ENCODE measurements around the gene ACP4.

The ACP4 gene

DNA sequence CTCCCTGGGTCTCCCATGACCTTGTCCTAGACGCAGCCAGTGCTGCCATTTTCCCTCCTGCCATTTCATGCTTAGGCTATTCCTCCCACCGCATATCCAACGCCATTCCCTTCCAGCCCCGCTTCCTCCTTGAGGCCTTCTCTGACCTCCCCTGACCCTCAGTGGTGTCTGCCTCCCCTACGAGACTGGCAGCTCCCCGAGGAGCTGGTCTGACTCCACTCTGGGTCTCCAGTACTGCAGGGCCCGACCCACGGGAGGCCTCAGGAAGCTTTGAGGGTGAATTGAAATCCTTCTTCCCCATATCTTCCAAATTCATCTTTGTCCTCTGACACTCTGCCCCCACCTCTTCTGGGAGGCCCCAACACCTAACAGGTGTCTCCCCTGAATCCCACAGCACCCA, 42.5 kb downstream of the ACP4 start:
- no peak overlapping the region for H3K4me2 ChIP-seq (ENCODE audit: low read length)
- H2AFZ ChIP-seq (ENCODE audit: low read depth, low read length): no peak overlapping the region
- no peak overlapping the region for H3K27ac ChIP-seq (ENCODE audit: low read length)
- H3K79me2 ChIP-seq (ENCODE audit: low read length): no peaks in the 10 kb centered on the region
- H3K36me3 ChIP-seq (replicated peaks; ENCODE audit: low read depth, low read length): no peaks in the 10 kb centered on the region
- TF ChIP-seq, protein P1, sequence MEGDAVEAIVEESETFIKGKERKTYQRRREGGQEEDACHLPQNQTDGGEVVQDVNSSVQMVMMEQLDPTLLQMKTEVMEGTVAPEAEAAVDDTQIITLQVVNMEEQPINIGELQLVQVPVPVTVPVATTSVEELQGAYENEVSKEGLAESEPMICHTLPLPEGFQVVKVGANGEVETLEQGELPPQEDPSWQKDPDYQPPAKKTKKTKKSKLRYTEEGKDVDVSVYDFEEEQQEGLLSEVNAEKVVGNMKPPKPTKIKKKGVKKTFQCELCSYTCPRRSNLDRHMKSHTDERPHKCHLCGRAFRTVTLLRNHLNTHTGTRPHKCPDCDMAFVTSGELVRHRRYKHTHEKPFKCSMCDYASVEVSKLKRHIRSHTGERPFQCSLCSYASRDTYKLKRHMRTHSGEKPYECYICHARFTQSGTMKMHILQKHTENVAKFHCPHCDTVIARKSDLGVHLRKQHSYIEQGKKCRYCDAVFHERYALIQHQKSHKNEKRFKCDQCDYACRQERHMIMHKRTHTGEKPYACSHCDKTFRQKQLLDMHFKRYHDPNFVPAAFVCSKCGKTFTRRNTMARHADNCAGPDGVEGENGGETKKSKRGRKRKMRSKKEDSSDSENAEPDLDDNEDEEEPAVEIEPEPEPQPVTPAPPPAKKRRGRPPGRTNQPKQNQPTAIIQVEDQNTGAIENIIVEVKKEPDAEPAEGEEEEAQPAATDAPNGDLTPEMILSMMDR (IDR thresholded peaks at IDR 0.05; ENCODE audit: low read depth, low read length): no peak
- TF ChIP-seq EZH2phosphoT487 (IDR thresholded peaks at IDR 0.05; ENCODE audit: low read depth): no peak
- H3K9ac ChIP-seq (ENCODE audit: low read length): no peak overlapping the region
- H3K4me1 ChIP-seq (ENCODE audit: low read length): peaks cover 6% of the 10 kb centered on the region
- H3K4me3 ChIP-seq (ENCODE audit: low read length): no peak overlapping the region
- peaks cover 30% of the 10 kb centered on the region for H3K27me3 ChIP-seq (ENCODE audit: low read depth, low read length)
- no peaks in the 10 kb centered on the region for H3K9me3 ChIP-seq (ENCODE audit: insufficient read depth, low read length)
- H4K20me1 ChIP-seq (ENCODE audit: insufficient read depth, low read length): no peaks in the 10 kb centered on the region

DNA sequence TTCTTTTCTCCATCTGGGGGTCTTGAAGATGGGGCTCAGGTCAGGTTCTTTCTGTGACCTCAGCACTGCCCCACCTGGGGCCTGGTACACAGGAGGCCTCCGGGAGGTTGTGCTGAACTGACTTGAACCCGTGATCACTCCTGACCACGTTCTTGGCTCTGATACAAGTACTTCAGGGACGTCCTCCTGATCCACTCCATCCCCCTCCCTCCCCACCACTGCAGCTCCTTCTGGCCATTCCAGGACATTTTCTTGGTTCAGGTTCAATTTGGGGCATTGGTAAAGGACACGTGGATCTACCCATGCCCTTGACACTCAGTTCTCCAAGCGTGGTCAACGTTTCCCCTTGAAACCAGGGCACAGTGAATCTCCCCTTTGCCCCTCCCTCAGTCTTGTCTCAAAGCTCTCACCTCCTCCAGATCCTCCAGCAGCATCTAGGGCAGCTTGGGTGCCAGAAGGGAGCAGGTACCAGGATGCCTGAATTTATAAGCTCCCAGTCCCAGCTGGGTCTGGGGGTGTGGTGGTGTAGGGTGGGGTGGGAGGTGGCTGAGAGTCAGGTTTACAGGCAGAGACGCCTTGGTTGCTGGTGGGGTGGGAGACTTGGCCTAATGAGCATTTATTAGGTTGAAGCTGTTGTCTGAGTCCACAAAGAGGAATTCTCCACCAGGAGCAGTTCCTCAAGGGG, 43.0 kb downstream of the ACP4 start, which contains the start of gene KLK15:
TSS of gene KLK15 (minus strand) at position 458 of the 685 bp plus-strand sequence. CDS start 2,082 bp downstream, outside the sequence.
- Histone ChIP-seq H3K4me2 (ENCODE audit: low read length) (no peak within 1 kb of the TSS), H2AFZ (ENCODE audit: low read depth, low read length) (no peak within 1 kb of the TSS), H3K27me3 (ENCODE audit: low read depth, low read length) (peaks cover 29% of the 10 kb centered on the region), H3K9ac (ENCODE audit: low read length) (no peak within 1 kb of the TSS), H3K36me3 (replicated peaks; ENCODE audit: low read depth, low read length) (no peaks in the 10 kb centered on the region), H3K79me2 (ENCODE audit: low read length) (no peaks in the 10 kb centered on the region), H4K20me1 (ENCODE audit: insufficient read depth, low read length) (no peaks in the 10 kb centered on the region), H3K27ac (ENCODE audit: low read length) (no peak within 1 kb of the TSS), H3K4me3 (ENCODE audit: low read length) (no peak within 1 kb of the TSS), H3K9me3 (ENCODE audit: insufficient read depth, low read length) (no peaks in the 10 kb centered on the region), H3K4me1 (ENCODE audit: low read length) (peaks cover 6% of the 10 kb centered on the region)
- TF ChIP-seq EZH2phosphoT487 (IDR thresholded peaks at IDR 0.05; ENCODE audit: low read depth): no peak
- TF ChIP-seq, protein P1 (IDR thresholded peaks at IDR 0.05; ENCODE audit: low read depth, low read length): no peak

DNA sequence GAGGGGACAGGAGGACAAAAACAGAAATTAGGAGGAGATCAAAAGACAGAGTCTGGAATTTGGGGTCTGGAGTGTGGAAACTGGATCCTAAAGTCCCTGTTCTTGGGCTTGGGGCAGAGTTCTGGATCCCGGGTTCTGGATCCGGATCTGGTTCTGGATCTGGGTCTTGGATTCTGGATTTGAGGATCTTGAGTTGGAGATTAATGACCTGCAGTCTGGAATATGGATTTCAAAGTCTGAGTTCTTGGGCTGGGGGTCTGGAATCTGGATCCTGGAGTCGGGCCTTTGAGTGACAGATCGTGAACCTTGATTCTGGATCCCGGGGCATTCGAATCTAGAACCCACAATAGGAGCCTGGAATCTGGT, 43.6 kb downstream of the ACP4 start:
- Histone ChIP-seq H3K27ac (ENCODE audit: low read length) (no peak overlapping the region), H3K27me3 (ENCODE audit: low read depth, low read length) (peaks cover 27% of the 10 kb centered on the region)

DNA sequence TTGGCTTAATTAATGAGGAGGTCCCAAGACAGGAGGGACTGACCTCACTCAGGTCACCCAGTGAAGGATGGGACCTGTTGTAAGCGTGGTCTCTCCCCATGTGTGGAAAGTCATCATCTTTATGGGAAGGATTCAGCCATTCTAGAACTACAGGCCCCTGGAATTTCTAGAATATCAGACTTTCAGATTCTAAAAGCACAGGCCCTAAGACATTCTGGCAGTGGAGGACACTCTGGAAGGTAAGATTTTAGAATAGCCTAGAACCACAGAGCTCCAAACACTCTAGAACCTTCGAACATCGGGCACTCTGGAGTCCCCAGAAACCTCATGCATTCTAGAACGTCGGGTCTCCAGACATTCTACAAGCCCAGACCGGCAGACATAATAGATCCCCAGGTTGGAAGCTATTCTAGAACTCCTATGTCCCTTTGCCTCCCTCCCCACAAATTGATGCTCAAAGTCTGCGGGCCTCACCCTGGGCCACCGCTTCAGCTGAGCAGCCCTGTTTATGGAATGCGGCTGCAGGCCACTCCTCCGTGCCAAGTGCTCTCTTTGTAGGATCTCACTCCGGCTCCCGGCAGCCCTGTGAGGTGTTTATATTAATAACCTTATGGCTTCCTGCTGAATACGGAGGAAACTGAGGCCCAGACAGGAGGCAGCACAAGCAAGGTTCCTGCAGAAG, 45.0 kb downstream of the ACP4 start:
- no peaks in the 10 kb centered on the region for H3K79me2 ChIP-seq (ENCODE audit: low read length)
- H2AFZ ChIP-seq (ENCODE audit: low read depth, low read length): peak overlapping the region; percentile 72
- no peak overlapping the region for H3K27ac ChIP-seq (ENCODE audit: low read length)
- no peaks in the 10 kb centered on the region for H3K36me3 ChIP-seq (replicated peaks; ENCODE audit: low read depth, low read length)
- peak overlapping the region; percentile 95 for H3K4me2 ChIP-seq (ENCODE audit: low read length)
- no peaks in the 10 kb centered on the region for H4K20me1 ChIP-seq (ENCODE audit: insufficient read depth, low read length)
- TF ChIP-seq, protein P1 (IDR thresholded peaks at IDR 0.05; ENCODE audit: low read depth, low read length): no peak
- no peak for TF ChIP-seq EZH2phosphoT487 (IDR thresholded peaks at IDR 0.05; ENCODE audit: low read depth)
- peak overlapping the region; percentile 82 for H3K4me3 ChIP-seq (ENCODE audit: low read length)
- peaks cover 6% of the 10 kb centered on the region for H3K4me1 ChIP-seq (ENCODE audit: low read length)
- peaks cover 21% of the 10 kb centered on the region for H3K27me3 ChIP-seq (ENCODE audit: low read depth, low read length)
- H3K9me3 ChIP-seq (ENCODE audit: insufficient read depth, low read length): no peaks in the 10 kb centered on the region
- H3K9ac ChIP-seq (ENCODE audit: low read length): peak overlapping the region; percentile 62

More for the DNA sequence above, 43.6 kb downstream of the ACP4 start:
- Histone ChIP-seq H4K20me1 (ENCODE audit: insufficient read depth, low read length) (no peaks in the 10 kb centered on the region), H3K79me2 (ENCODE audit: low read length) (no peaks in the 10 kb centered on the region), H3K4me2 (ENCODE audit: low read length) (no peak overlapping the region), H3K4me3 (ENCODE audit: low read length) (no peak overlapping the region), H2AFZ (ENCODE audit: low read depth, low read length) (no peak overlapping the region), H3K9me3 (ENCODE audit: insufficient read depth, low read length) (no peaks in the 10 kb centered on the region), H3K36me3 (replicated peaks; ENCODE audit: low read depth, low read length) (no peaks in the 10 kb centered on the region), H3K9ac (ENCODE audit: low read length) (no peak overlapping the region), H3K4me1 (ENCODE audit: low read length) (peaks cover 6% of the 10 kb centered on the region)
- TF ChIP-seq EZH2phosphoT487 (IDR thresholded peaks at IDR 0.05; ENCODE audit: low read depth): no peak
- TF ChIP-seq, protein P1 (IDR thresholded peaks at IDR 0.05; ENCODE audit: low read depth, low read length): no peak

All from OCI-LY3 (cell line).